Omental fat pad (tissue), 4 donors: ENCODE results near the gene SLC1A2. TPM values are rescaled to one million over a fixed set of nuclear protein-coding genes. Genes with fewer than 3 reads are reported as not detected.

Experiments
- ATAC-seq: fragments of 150-250 bp; one replicate; pipeline ENCODE4 v1.9.1; 2016; ENCODE audit warnings: mild to moderate bottlenecking, moderate library complexity; ENCODE audit not compliant: low FRiP score
- DNase-seq: peaks from one replicate; pipeline ENCODE4 v3.0.0-alpha.2; 2019; ENCODE audit warnings: low spot score
- total RNA-seq, 4 donors: library from RNA; depleted of rRNA; stranded (reverse); fragments of >200 nt; gene quantifications; one replicate each; pipeline ENCODE4 v1.1.0, GENCODE V29; 2016
- TF ChIP-seq, protein P1 (sequence below), 3 donors: fragments of 450-650 bp; IDR thresholded peaks; one replicate each; pipeline ENCODE4 v1.5.1; 2016 to 2017; ENCODE audit warnings: antibody characterized with exemption in 3 of 3, mild to moderate bottlenecking in 3 of 3, moderate library complexity in 2 of 3

The SLC1A2 gene
- total RNA-seq, 4 donors from 2014 or later, result 0.96 to 5.0 (median 2.8) TPM

GRCh38 chr11:35347173-35347878 is 72.0 kb downstream of the SLC1A2 start:
- no peak for DNase-seq
- ATAC-seq, result no peak
- TF ChIP-seq, protein P1, sequence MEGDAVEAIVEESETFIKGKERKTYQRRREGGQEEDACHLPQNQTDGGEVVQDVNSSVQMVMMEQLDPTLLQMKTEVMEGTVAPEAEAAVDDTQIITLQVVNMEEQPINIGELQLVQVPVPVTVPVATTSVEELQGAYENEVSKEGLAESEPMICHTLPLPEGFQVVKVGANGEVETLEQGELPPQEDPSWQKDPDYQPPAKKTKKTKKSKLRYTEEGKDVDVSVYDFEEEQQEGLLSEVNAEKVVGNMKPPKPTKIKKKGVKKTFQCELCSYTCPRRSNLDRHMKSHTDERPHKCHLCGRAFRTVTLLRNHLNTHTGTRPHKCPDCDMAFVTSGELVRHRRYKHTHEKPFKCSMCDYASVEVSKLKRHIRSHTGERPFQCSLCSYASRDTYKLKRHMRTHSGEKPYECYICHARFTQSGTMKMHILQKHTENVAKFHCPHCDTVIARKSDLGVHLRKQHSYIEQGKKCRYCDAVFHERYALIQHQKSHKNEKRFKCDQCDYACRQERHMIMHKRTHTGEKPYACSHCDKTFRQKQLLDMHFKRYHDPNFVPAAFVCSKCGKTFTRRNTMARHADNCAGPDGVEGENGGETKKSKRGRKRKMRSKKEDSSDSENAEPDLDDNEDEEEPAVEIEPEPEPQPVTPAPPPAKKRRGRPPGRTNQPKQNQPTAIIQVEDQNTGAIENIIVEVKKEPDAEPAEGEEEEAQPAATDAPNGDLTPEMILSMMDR (IDR thresholded peaks at IDR 0.05), result no peak

- DNase-seq (no peak), ATAC-seq (no peak)
- TF ChIP-seq, protein P1 (IDR thresholded peaks at IDR 0.05), result no peak
These were observed 72.7 kb downstream of the SLC1A2 start for GRCh38 chr11:35346472-35347156.

GRCh38 chr11:35344681-35345574 is 74.4 kb downstream of the SLC1A2 start:
- ATAC-seq (no peak), DNase-seq (no peak)
- TF ChIP-seq, protein P1 (IDR thresholded peaks at IDR 0.05), result no peak

DNA sequence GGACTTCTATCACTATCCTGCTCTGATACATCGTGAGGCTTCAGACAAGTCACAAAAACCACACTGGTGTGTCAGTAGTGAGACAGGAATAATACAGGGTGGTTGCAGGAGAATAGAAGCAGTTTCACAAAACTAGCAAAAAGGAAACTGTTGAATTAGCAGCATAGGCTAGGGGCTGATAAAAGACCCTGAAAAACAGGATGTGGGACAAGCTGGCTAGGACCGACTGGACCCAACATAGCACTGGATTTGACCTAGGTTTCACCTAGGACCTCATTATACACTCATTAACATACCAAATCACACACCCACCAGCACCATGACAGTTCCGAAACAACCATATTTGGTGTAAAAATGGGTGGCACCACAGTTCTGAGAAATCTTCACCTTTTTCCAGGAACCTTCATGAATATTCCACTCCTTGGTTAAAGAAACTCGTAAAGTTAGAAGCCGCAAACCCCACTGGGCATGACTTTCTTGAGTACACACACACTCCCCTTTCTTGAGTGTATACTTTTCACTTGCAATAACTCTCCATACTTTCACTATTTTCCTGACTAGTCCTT is 76.2 kb downstream of the SLC1A2 start:
- DNase-seq, result no peak
- no peak for ATAC-seq
- TF ChIP-seq, protein P1 (IDR thresholded peaks at IDR 0.05), result no peak

DNA sequence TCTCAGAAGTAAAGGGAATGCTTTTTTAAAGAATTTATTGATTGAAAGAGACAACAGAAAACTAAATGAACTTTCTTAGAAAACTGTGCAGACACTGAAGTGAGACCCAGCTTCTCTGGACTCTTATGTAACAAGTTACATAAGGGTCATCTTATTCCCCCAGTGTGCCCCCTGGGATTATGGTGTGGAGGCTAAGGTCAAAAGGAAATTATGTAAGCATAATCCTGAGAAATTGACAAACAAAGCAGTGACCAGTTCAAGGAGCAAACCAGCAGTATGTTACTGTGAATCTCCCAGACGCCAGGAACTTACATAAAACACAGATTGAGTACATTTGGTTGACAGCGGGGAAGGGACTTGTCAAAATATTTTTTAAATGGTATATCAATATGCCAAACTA is 78.6 kb downstream of the SLC1A2 start:
- ATAC-seq (no peak), DNase-seq (no peak)
- TF ChIP-seq, protein P1 (IDR thresholded peaks at IDR 0.05), result no peak

- ATAC-seq (no peak), DNase-seq (no peak)
- TF ChIP-seq, protein P1 (IDR thresholded peaks at IDR 0.05), result no peak
These were observed 79.3 kb downstream of the SLC1A2 start for GRCh38 chr11:35340071-35340470.
